ENCODE results near the gene LEFTY1. TPM values are rescaled to one million over a fixed set of nuclear protein-coding genes. Genes with fewer than 3 reads are reported as not detected.

The LEFTY1 gene
- total and polyA plus RNA-seq, 2 donors (not counting 1 experiment from before 2014, with no cell fraction given) = not detected

- no peaks in the 10 kb centered on the region for H3K27me3 ChIP-seq (ENCODE audit: control insufficient read depth, insufficient read depth, low read length)
- H3K36me3 ChIP-seq (ENCODE audit: control insufficient read depth, insufficient read depth, low read length) = no peaks in the 10 kb centered on the region
- H3K79me2 ChIP-seq (ENCODE audit: control insufficient read depth, insufficient read depth, low read length) = no peaks in the 10 kb centered on the region
- no peaks in the 10 kb centered on the region for H4K20me1 ChIP-seq (ENCODE audit: control insufficient read depth, extremely low read depth, insufficient read depth, low read length)
- TF ChIP-seq EZH2 (IDR thresholded peaks at IDR 0.05; ENCODE audit: low read length, missing control alignments) = no peak
- no peak for TF ChIP-seq CTCF (conservative IDR thresholded peaks at IDR 0.05 in 1 of 2, IDR thresholded peaks at IDR 0.05 in 1 of 2; ENCODE audit: low read depth in 1 of 2, low read length in 2 of 2)
- H3K4me3 ChIP-seq (replicated peaks in 1 of 4; ENCODE audit: control extremely low read depth in 1 of 4, insufficient read depth in 1 of 4, low read depth in 3 of 4, low read length in 4 of 4) = no peak overlapping the region
- H3K9ac ChIP-seq (ENCODE audit: insufficient read depth, low read length) = no peak overlapping the region
- no peaks in the 10 kb centered on the region for H3K9me3 ChIP-seq (ENCODE audit: control insufficient read depth, insufficient read depth, low read depth, low read length)
- H3K27ac ChIP-seq (ENCODE audit: insufficient read depth, low read length) = no peak overlapping the region
- DNase-seq (ENCODE audit: low read depth in 2 of 2) = no peak
- no peak overlapping the region for H3K4me2 ChIP-seq (ENCODE audit: extremely low read depth, insufficient read depth, low read length)
- no peak overlapping the region for H2AFZ ChIP-seq (ENCODE audit: low read length)
- no peaks in the 10 kb centered on the region for H3K4me1 ChIP-seq (ENCODE audit: control insufficient read depth, extremely low read depth, insufficient read depth, low read length)
Observed at GRCh38 chr1:225906467-225906866, 17.5 kb upstream of the LEFTY1 start.

- no peaks in the 10 kb centered on the region for H3K79me2 ChIP-seq (ENCODE audit: control insufficient read depth, insufficient read depth, low read length)
- no peaks in the 10 kb centered on the region for H3K4me1 ChIP-seq (ENCODE audit: control insufficient read depth, extremely low read depth, insufficient read depth, low read length)
- TF ChIP-seq EZH2 (IDR thresholded peaks at IDR 0.05; ENCODE audit: low read length, missing control alignments) (no peak), CTCF (conservative IDR thresholded peaks at IDR 0.05 in 1 of 2, IDR thresholded peaks at IDR 0.05 in 1 of 2; ENCODE audit: low read depth in 1 of 2, low read length in 2 of 2) (no peak)
- H3K9me3 ChIP-seq (ENCODE audit: control insufficient read depth, insufficient read depth, low read depth, low read length) = no peaks in the 10 kb centered on the region
- H3K36me3 ChIP-seq (ENCODE audit: control insufficient read depth, insufficient read depth, low read length) = no peaks in the 10 kb centered on the region
- H3K4me3 ChIP-seq (replicated peaks in 1 of 4; ENCODE audit: control extremely low read depth in 1 of 4, insufficient read depth in 1 of 4, low read depth in 3 of 4, low read length in 4 of 4) = no peak overlapping the region
- no peaks in the 10 kb centered on the region for H4K20me1 ChIP-seq (ENCODE audit: control insufficient read depth, extremely low read depth, insufficient read depth, low read length)
- H3K27me3 ChIP-seq (ENCODE audit: control insufficient read depth, insufficient read depth, low read length) = no peaks in the 10 kb centered on the region
- H3K4me2 ChIP-seq (ENCODE audit: extremely low read depth, insufficient read depth, low read length) = no peak overlapping the region
- no peak for DNase-seq (ENCODE audit: low read depth in 2 of 2)
- no peak overlapping the region for H3K9ac ChIP-seq (ENCODE audit: insufficient read depth, low read length)
- H3K27ac ChIP-seq (ENCODE audit: insufficient read depth, low read length) = no peak overlapping the region
- H2AFZ ChIP-seq (ENCODE audit: low read length) = no peak overlapping the region
Observed at GRCh38 chr1:225903623-225904022, 14.7 kb upstream of the LEFTY1 start.

GRCh38 chr1:225899044-225899925, 10.3 kb upstream of the LEFTY1 start:
- Histone ChIP-seq H3K4me3 (replicated peaks in 1 of 4; ENCODE audit: control extremely low read depth in 1 of 4, insufficient read depth in 1 of 4, low read depth in 3 of 4, low read length in 4 of 4) (no peak overlapping the region), H3K4me1 (ENCODE audit: control insufficient read depth, extremely low read depth, insufficient read depth, low read length) (no peaks in the 10 kb centered on the region), H2AFZ (ENCODE audit: low read length) (no peak overlapping the region), H3K27ac (ENCODE audit: insufficient read depth, low read length) (no peak overlapping the region), H3K9me3 (ENCODE audit: control insufficient read depth, insufficient read depth, low read depth, low read length) (no peaks in the 10 kb centered on the region), H3K36me3 (ENCODE audit: control insufficient read depth, insufficient read depth, low read length) (no peaks in the 10 kb centered on the region), H4K20me1 (ENCODE audit: control insufficient read depth, extremely low read depth, insufficient read depth, low read length) (no peaks in the 10 kb centered on the region), H3K27me3 (ENCODE audit: control insufficient read depth, insufficient read depth, low read length) (no peaks in the 10 kb centered on the region), H3K4me2 (ENCODE audit: extremely low read depth, insufficient read depth, low read length) (no peak overlapping the region), H3K9ac (ENCODE audit: insufficient read depth, low read length) (no peak overlapping the region), H3K79me2 (ENCODE audit: control insufficient read depth, insufficient read depth, low read length) (no peaks in the 10 kb centered on the region)
- TF ChIP-seq EZH2 (IDR thresholded peaks at IDR 0.05; ENCODE audit: low read length, missing control alignments) = no peak
- no peak for TF ChIP-seq CTCF (conservative IDR thresholded peaks at IDR 0.05 in 1 of 2, IDR thresholded peaks at IDR 0.05 in 1 of 2; ENCODE audit: low read depth in 1 of 2, low read length in 2 of 2)
- DNase-seq (ENCODE audit: low read depth in 2 of 2) = no peak
